Mononuclear cell (primary cell): ENCODE measurements around the gene PIWIL4. TPM values are rescaled to one million over a fixed set of nuclear protein-coding genes. Genes with fewer than 3 reads are reported as not detected.

Experiments
- H3K27me3 ChIP-seq: 2 replicates; pipeline ENCODE4 v1.6.0; 2011; ENCODE audit warnings: low read length, control low read depth; ENCODE audit not compliant: insufficient read depth
- H3K4me1 ChIP-seq: 2 replicates; pipeline ENCODE4 v1.5.1; 2011; ENCODE audit warnings: mild to moderate bottlenecking, low read length, control low read depth; ENCODE audit not compliant: insufficient read depth
- H3K4me3 ChIP-seq: 2 replicates; pipeline ENCODE4 v1.5.1; 2011; ENCODE audit warnings: mild to moderate bottlenecking, low read length, moderate library complexity
- H3K9me3 ChIP-seq: 2 replicates; pipeline ENCODE4 v1.5.1; 2011; ENCODE audit warnings: low read depth, mild to moderate bottlenecking, control low read depth, low read length
- total RNA-seq: library from RNA; depleted of rRNA; stranded (reverse); fragments of >200 nt; gene quantifications from one replicate; pipeline ENCODE4 v1.2.3, GENCODE V29; 2012

Gene PIWIL4
- total RNA-seq, 1 donor = 5.2 TPM

- H3K4me1 ChIP-seq = no peaks in the 10 kb centered on the region
- no peaks in the 10 kb centered on the region for H3K27me3 ChIP-seq
- H3K9me3 ChIP-seq = no peaks in the 10 kb centered on the region
- H3K4me3 ChIP-seq = no peak overlapping the region
Measured at GRCh38 chr11:94666792-94667721, 99.9 kb downstream of the PIWIL4 start.

- H3K27me3 ChIP-seq = no peaks in the 10 kb centered on the region
- no peak overlapping the region for H3K4me3 ChIP-seq
Measured at GRCh38 chr11:94668212-94668793, 101.1 kb downstream of the PIWIL4 start.

DNA sequence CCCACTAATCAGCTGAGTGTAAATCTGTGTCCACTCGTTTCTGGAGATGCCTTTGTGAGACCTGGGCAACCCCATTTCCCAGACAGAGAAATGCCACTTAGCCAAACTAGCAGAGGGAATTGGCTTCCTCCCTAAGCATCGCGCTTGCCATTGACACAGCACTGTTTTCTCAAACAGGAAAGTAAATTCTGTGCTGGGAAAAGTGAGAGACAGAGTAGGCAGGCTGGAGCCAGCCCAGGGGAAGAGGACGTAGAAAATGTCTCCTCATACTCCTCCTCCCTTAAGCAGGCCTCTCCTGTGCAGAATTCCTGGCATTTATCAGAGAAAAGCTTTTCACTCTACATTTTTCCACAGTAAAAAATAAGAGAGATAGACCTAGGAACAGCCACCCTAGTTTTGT lies 101.9 kb downstream of the PIWIL4 start:
- H3K9me3 ChIP-seq = no peaks in the 10 kb centered on the region
- no peaks in the 10 kb centered on the region for H3K4me1 ChIP-seq

More at GRCh38 chr11:94668212-94668793, 101.1 kb downstream of the PIWIL4 start:
- Histone ChIP-seq H3K9me3 (no peaks in the 10 kb centered on the region), H3K4me1 (no peaks in the 10 kb centered on the region)

More for the DNA sequence above, 101.9 kb downstream of the PIWIL4 start:
- no peak overlapping the region for H3K4me3 ChIP-seq
- H3K27me3 ChIP-seq = no peaks in the 10 kb centered on the region

Other genes with a start within 250 kb of the PIWIL4 start
- gene GPR83, start 165.9 kb upstream of the PIWIL4 start, total RNA-seq = 0.10 TPM
- 13.4 TPM for gene MRE11, start 73.5 kb upstream of the PIWIL4 start, total RNA-seq
- 96.1 TPM for gene ANKRD49, start 73.4 kb upstream of the PIWIL4 start, total RNA-seq
- gene C11orf97, start 54.9 kb upstream of the PIWIL4 start, total RNA-seq = not detected
- gene FUT4, start 23.4 kb upstream of the PIWIL4 start, total RNA-seq = 16.2 TPM
- gene AMOTL1, start 201.0 kb downstream of the PIWIL4 start, total RNA-seq = 0.94 TPM